Body of pancreas (tissue), 4 donors: Measurements from ENCODE around the gene PDE8B. TPM values are rescaled to one million over a fixed set of nuclear protein-coding genes. Genes with fewer than 3 reads are reported as not detected.

Source experiments
- ATAC-seq: fragments of 150-250 bp; one replicate; pipeline ENCODE4 v1.9.1; 2016
- DNase-seq, 4 donors: peaks; one replicate each; pipeline ENCODE4 v3.0.0-alpha.2; 2019
- H3K27ac ChIP-seq, 4 donors: fragments of 200-600 bp; sonication (generic); 1 replicate in 3 of 4; 2 replicates in 1 of 4; pipeline versions ENCODE4 v1.5.1 to v1.6.1; 2016 to 2019; ENCODE audit warnings: mild to moderate bottlenecking in 1 of 4, mixed read lengths in 1 of 4, moderate library complexity in 1 of 4
- H3K27me3 ChIP-seq, 2 donors: fragments of 200-600 bp; sonication (generic); one replicate each; pipeline ENCODE4 v1.6.0; 2016; ENCODE audit warnings: mild to moderate bottlenecking in 1 of 2
- H3K36me3 ChIP-seq, 2 donors: fragments of 200-600 bp; sonication (generic); replicated peaks in 1 of 2; 2 replicates each; pipeline ENCODE4 v1.5.1; 2016; ENCODE audit warnings: low read depth in 2 of 2; ENCODE audit not compliant: insufficient read depth in 1 of 2
- H3K4me1 ChIP-seq: fragments of 200-600 bp; sonication (generic); one replicate; pipeline ENCODE4 v1.6.0; 2016
- H3K4me3 ChIP-seq, 2 donors: fragments of 200-600 bp; sonication (generic); 1 replicate in 1 of 2; 2 replicates in 1 of 2; pipeline ENCODE4 v1.5.1; 2016 to 2019
- H3K9me3 ChIP-seq, 3 donors: fragments of 200-600 bp; sonication (generic); 1 replicate in 2 of 3; 2 replicates in 1 of 3; pipeline ENCODE4 v1.5.1; 2016
- POLR2A ChIP-seq, 3 donors: fragments of 450-650 bp; IDR thresholded peaks; one replicate each; pipeline ENCODE4 v1.6.1; 2016; ENCODE audit warnings: antibody characterized with exemption in 3 of 3, mild to moderate bottlenecking in 2 of 3
- WGBS, 2 donors: methylation state at CpG; one replicate each; pipeline ENCODE4 v1.1.5; 2017; 5-methylcytosine and 5-hydroxymethylcytosine counted together
- intact Hi-C: fragments of 100-400 bp; cut with DNase I; formaldehyde crosslinking; loops from one replicate; pipeline ENCODE4 v1.15.1; 2023
- total RNA-seq, 2 donors: library from RNA; depleted of rRNA; stranded (reverse); fragments of >200 nt; gene quantifications; one replicate each; pipeline ENCODE4 v1.1.0, GENCODE V29; 2016
- TF ChIP-seq, protein P1 (sequence below), 7 experiments: fragments of 450-650 bp in 4 of 7; fragments of 200-600 bp in 3 of 7; sonication (generic) in 3 of 7; IDR thresholded peaks; one replicate each; pipeline ENCODE4 v1.5.1; 2016 to 2019; ENCODE audit warnings: antibody characterized with exemption in 7 of 7

Gene PDE8B
- total RNA-seq, 2 donors from 2014 or later, result 8.3 to 15.8 TPM

DNA sequence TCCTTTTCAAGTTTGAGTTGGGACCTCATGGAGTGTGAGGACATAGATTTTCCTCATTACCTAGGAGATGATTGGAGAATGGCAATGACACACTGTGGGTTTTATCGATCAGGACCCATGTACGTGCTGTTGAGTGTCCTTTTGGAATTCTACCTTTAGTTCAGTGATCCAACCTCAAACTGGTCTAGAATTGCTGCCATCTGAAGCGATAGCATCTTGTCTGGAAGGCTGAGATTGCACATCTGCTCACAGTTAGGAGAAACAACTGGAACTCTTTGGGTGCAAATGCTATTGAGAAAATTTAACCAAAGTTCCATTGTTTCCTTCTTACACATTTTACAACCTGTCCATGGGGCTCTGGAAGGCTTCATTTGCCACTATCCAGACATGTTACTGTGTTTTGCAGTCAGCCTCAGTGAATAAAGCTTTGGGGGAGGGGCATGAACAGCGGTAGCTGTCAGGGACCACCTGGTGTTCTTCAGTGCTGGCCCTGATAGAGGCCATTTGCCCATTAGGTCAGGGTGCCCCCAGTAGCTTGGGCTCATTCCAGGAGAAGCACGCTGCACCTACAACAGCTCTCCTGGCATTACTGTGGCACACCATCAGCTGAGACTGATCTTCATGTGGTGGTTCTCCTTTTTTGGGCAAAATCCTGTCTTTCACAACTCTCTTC is 123.1 kb downstream of the PDE8B start:
- Histone ChIP-seq H3K9me3 (no peaks in the 10 kb centered on the region), H3K4me3 (no peak overlapping the region), H3K4me1 (no peaks in the 10 kb centered on the region), H3K27ac (no peak overlapping the region), H3K27me3 (no peaks in the 10 kb centered on the region), H3K36me3 (no peaks in the 10 kb centered on the region)
- no peak for TF ChIP-seq POLR2A (IDR thresholded peaks at IDR 0.05)
- TF ChIP-seq, protein P1, sequence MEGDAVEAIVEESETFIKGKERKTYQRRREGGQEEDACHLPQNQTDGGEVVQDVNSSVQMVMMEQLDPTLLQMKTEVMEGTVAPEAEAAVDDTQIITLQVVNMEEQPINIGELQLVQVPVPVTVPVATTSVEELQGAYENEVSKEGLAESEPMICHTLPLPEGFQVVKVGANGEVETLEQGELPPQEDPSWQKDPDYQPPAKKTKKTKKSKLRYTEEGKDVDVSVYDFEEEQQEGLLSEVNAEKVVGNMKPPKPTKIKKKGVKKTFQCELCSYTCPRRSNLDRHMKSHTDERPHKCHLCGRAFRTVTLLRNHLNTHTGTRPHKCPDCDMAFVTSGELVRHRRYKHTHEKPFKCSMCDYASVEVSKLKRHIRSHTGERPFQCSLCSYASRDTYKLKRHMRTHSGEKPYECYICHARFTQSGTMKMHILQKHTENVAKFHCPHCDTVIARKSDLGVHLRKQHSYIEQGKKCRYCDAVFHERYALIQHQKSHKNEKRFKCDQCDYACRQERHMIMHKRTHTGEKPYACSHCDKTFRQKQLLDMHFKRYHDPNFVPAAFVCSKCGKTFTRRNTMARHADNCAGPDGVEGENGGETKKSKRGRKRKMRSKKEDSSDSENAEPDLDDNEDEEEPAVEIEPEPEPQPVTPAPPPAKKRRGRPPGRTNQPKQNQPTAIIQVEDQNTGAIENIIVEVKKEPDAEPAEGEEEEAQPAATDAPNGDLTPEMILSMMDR (IDR thresholded peaks at IDR 0.05), result no peak
- WGBS, 2 donors, result 65 to 84% methylated on average over 5 of the region's 5 CpGs
- no peak for ATAC-seq
- intact Hi-C loops, result no loop called here
- no peak for DNase-seq

DNA sequence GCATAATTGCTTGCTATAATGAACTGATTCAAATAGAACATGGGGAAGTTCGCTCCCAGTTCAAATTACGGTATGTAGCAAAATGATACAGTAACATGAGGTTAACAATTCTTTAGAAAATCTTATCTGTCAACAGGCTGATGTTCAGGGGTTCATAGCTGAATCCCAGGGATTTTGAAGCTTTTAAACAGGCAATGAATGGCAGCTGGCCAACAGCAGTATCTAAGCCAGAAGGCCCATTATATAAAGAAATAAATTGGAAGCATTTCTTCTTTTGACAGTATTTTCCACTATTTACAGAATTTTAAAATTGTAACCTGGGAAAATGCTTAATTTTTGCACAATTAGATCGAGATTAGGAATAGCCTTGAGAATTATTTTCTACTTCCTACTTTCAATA is 126.8 kb downstream of the PDE8B start:
- 88% methylated on average over 3 of the region's 3 CpGs for WGBS, 2 donors
- intact Hi-C loops, result no loop called here
- H3K4me3 ChIP-seq, result no peak overlapping the region
- H3K36me3 ChIP-seq, result no peaks in the 10 kb centered on the region
- TF ChIP-seq, protein P1 (IDR thresholded peaks at IDR 0.05), result no peak
- TF ChIP-seq POLR2A (IDR thresholded peaks at IDR 0.05), result no peak
- no peaks in the 10 kb centered on the region for H3K9me3 ChIP-seq
- no peak overlapping the region for H3K27ac ChIP-seq
- ATAC-seq, result no peak
- no peaks in the 10 kb centered on the region for H3K4me1 ChIP-seq
- DNase-seq, result no peak
- H3K27me3 ChIP-seq, result no peaks in the 10 kb centered on the region

DNA sequence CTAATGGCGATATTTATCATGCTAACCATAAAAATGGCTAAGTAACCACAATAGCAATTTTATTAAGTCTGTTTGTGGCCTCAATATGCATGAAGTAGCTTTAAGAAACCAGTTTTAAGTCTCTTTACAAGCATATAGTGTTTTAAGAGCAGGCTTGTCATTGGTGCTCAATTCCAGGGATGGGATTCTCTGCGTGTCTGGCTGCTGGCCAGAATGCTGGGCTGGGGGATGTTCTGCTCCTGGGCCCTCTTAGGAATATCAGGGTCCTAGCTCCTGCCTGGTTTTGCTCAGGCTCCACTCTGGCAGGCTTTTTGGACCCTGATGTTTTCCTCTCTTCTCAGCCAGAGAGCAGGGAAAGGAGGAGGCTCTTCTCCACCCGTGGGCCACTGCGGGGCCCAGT is 127.2 kb downstream of the PDE8B start:
- intact Hi-C loops, result no loop called here
- DNase-seq (no peak), ATAC-seq (no peak)
- no peak overlapping the region for H3K27ac ChIP-seq
- no peaks in the 10 kb centered on the region for H3K9me3 ChIP-seq
- H3K4me3 ChIP-seq, result no peak overlapping the region
- H3K36me3 ChIP-seq, result no peaks in the 10 kb centered on the region
- H3K4me1 ChIP-seq, result no peaks in the 10 kb centered on the region
- WGBS, 2 donors, result 48 to 56% methylated on average over 4 of the region's 4 CpGs
- TF ChIP-seq, protein P1 (IDR thresholded peaks at IDR 0.05), result no peak
- TF ChIP-seq POLR2A (IDR thresholded peaks at IDR 0.05), result no peak
- H3K27me3 ChIP-seq, result no peaks in the 10 kb centered on the region

DNA sequence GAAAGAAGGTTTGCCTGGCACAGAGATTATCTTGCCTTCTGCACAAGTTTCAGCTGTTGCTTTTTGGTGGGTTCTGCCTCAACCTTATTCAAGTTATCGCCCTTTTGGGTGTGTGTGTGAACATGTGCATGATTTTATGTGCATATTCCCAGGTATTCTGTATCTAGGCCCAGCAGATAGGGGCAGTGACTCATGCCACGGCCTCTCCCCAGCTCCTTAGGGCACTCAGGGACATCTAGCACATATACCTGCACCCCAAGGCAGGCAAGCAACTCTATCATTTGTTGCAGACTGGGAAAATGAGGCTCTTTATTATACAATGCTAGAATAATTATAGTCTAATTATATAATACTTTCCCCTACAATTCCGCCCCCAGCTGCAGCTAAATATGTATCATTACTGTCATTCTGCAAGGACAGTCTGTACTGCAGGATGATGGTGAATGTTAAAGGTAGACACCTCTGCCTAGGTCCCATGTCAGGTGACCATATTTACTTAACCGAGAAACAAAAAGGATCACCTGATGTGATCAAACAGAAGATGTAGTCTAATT is 128.9 kb downstream of the PDE8B start:
- no peaks in the 10 kb centered on the region for H3K4me1 ChIP-seq
- ATAC-seq (no peak), DNase-seq (no peak)
- no peaks in the 10 kb centered on the region for H3K36me3 ChIP-seq
- no peaks in the 10 kb centered on the region for H3K9me3 ChIP-seq
- 81 to 83% methylated on average over 4 of the region's 4 CpGs for WGBS, 2 donors
- no peak overlapping the region for H3K4me3 ChIP-seq
- TF ChIP-seq, protein P1 (IDR thresholded peaks at IDR 0.05), result no peak
- no peak for TF ChIP-seq POLR2A (IDR thresholded peaks at IDR 0.05)
- intact Hi-C loops, result no loop called here
- no peak overlapping the region for H3K27ac ChIP-seq
- H3K27me3 ChIP-seq, result no peaks in the 10 kb centered on the region

DNA sequence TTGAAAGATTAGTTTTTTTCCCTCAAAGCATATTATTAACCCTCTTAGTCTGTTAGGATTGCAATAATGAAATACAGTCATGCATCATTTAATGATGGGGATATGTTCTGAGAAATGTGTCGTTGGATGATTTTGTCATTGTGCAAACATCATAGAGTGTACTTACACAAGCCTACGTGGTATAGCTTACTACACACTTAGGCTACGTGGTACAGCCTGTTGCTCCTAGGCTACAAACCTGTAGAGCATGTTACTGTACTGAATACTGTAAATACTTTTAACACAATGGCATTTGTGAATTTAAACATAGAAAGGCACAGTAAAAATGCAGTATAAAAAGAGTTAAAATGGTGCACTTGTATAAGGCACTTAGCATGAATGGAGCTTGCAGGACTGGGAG is 132.7 kb downstream of the PDE8B start:
- WGBS, 2 donors, result 70 to 71% methylated on average over 3 of the region's 3 CpGs
- no peak overlapping the region for H3K4me3 ChIP-seq

More for the DNA sequence above, 132.7 kb downstream of the PDE8B start:
- intact Hi-C loops, result no loop called here
- Histone ChIP-seq H3K36me3 (no peaks in the 10 kb centered on the region), H3K4me1 (no peaks in the 10 kb centered on the region), H3K27me3 (no peaks in the 10 kb centered on the region), H3K27ac (no peak overlapping the region), H3K9me3 (no peaks in the 10 kb centered on the region)
- TF ChIP-seq, protein P1 (IDR thresholded peaks at IDR 0.05), result no peak
- no peak for TF ChIP-seq POLR2A (IDR thresholded peaks at IDR 0.05)
- ATAC-seq (no peak), DNase-seq (no peak)
